GM19438 (cell line): ENCODE data around the gene C13orf42.

Source experiments
- ATAC-seq: cut with Tn5 transposase; IDR thresholded peaks from one replicate; pipeline ENCODE4 v1.9.1; 2021; ENCODE audit warnings: low read depth; ENCODE audit not compliant: unreplicated experiment

Gene C13orf42

GRCh38 chr13:51067210-51067701 lies 43.8 kb downstream of the C13orf42 start:
- ATAC-seq = no peak

- no peak for ATAC-seq
Measured at GRCh38 chr13:51066091-51066831, 44.8 kb downstream of the C13orf42 start.

DNA sequence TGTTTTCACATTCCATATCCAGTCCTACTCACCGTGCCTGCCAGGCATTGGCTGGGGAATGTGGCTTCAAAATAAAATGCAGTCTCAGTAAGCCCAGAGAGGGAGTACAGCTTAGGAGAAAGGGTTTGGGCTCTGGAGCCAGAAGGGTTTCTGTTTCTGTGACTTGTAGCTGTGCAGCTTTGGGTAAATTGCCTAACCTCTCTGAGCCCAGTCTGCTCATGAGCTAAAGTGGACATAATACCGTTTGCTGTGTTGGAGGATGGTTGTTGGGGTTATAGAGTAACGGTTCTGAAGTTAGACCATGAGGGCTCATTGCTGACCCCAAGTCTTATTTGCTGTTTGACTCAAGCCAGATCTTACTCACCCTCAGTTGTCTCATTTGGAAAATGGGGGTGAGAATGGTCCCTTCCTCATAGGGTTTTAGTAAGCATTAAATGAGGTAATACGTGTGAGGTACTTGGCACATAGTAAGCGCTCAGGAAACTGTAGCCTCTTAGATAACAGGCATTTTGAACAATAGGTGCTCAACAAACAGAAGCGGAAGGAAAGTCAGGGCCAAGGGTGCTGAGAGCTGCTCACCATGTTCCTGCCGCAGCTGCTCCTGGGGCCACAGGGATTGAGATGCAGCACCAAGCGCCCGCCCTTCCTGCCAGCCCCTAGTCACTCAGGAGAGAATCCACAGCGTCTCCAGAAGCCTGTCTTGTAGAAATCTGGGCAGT lies 45.5 kb downstream of the C13orf42 start:
- ATAC-seq = no peak

DNA sequence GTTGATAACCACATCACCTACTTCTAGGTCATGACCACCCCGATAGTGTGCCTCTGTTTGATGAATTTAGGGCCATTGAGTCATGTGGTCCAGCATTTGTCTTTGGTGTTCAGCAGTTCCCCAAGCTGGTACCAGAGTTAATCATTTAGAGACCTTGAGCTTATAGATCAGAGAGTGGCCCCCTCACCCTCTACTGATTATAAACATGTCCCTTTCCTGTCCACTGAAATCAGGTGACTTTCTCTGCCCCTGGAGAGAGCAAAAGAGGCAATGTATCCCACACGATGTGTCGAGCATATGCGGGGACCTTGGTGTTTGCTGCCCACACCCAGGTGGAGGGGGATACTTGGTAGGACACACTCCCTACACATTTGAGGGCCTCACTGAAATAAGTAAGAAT lies 46.3 kb downstream of the C13orf42 start:
- no peak for ATAC-seq

DNA sequence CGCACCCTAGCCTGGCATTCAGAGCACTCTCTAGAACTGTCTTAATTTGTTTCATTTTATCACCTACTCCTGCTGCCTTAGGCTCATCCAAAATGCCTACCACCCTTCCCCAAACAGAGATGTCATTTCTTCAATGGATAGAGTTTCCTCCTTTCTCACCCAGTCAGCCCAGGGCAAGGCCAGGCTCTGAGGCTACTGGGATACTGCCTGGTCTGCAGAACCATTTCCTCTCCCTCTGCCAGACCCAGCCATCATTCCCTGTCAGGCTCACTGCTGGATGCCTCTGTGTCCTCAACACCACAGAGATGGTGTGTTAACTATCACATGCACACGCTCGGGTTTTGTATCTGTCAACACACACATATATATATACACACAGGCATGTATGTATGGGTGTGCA lies 47.2 kb downstream of the C13orf42 start:
- ATAC-seq = no peak

GRCh38 chr13:51058461-51059167 lies 52.5 kb downstream of the C13orf42 start:
- no peak for ATAC-seq

- no peak for ATAC-seq
Measured at GRCh38 chr13:51057906-51058305, 53.2 kb downstream of the C13orf42 start.

DNA sequence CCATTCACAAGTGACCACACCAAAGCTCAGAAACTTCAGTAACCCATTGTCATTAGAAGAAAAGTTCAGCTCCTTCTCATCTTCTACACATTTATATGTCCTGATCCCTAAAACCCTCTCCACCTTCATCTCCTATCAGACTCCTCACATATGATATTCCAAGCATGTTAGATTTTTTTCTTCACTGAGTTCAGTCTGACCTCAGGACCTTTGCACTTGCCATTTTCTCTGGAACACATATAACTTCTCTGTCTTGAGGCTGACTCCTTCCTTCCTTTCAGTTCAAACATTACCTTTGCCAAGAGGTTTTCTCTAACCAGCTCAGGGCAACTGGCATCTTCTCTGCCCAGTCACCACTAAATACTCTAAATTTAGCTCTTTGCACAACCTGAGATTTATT lies 54.1 kb downstream of the C13orf42 start:
- no peak for ATAC-seq

DNA sequence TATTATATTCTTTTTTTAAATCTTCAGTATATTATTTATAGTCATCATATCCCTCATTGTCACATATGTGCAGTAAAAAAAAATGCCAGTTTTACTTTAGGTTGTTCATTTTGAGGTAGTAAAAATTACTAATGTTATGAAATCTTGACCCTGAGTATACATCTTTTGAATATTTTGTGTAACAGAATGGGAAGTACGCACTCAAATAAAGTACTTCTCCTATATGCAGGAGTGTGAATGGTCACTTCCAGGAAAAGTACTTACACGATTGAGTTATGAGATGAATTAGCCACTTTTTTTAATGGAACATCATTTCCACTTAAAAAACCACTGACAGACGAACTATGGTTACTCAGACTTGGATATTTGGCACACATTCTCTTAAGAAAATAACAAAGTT lies 58.5 kb downstream of the C13orf42 start:
- no peak for ATAC-seq

DNA sequence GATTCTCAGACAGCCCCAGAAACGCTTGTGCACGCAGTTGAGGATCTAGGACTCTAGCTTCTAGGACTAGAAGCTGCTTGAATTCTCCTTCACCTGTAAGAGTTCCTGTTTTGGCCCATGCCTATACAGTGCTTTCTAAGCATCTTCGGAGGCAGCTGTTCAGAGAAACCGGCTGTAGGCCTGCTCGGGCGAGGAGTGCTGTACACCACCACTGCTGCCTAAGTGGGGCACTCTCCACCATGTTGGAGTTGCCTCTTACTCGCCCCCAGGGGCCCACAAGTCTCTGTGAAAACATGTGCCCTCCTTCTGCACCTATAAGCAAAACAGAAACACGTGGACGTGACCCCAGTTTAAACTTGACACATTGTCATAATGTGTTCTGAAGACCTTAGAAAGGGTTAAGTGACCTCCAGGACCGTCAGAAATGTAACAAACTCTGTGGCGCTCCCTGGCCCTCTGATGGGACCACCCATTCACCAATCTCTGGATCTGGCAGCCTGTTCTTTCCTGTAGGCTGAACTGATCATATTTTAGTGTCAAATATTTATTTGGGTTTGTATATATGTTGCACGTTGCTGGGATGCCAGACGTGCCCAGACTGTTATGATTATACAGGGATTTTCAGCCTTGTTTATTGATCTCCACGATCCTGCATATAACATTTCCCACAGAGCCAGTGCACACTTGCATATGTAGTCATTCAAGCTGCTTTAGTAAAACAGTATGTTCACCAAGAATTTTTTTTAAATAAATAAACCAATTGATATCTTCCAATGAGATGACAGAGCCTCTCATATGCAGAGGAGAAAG lies 60.8 kb downstream of the C13orf42 start:
- no peak for ATAC-seq

GRCh38 chr13:51048616-51049015 lies 62.5 kb downstream of the C13orf42 start:
- no peak for ATAC-seq

GRCh38 chr13:51048166-51048461 lies 63.0 kb downstream of the C13orf42 start:
- no peak for ATAC-seq

- ATAC-seq = no peak
Measured at GRCh38 chr13:51047434-51048165, 63.5 kb downstream of the C13orf42 start.

DNA sequence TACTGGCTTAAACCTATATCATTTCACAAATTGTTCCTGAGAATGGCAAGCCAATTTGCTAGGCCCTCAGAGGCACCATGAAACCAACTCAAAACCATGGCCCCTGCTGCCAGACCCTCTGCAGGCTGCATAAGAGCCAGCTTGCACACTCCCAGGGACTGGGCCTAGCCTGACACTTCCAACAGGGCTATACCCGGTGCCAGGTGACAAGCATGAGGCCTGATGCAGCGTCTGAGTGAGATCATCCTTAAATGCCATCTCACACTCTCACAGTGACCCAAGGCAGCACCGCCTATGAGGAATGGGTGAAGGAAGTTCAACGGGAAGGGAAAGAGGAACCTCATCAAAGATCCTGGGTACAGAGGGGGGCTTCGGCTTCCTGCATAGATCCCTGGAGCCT lies 65.6 kb downstream of the C13orf42 start:
- ATAC-seq = no peak

DNA sequence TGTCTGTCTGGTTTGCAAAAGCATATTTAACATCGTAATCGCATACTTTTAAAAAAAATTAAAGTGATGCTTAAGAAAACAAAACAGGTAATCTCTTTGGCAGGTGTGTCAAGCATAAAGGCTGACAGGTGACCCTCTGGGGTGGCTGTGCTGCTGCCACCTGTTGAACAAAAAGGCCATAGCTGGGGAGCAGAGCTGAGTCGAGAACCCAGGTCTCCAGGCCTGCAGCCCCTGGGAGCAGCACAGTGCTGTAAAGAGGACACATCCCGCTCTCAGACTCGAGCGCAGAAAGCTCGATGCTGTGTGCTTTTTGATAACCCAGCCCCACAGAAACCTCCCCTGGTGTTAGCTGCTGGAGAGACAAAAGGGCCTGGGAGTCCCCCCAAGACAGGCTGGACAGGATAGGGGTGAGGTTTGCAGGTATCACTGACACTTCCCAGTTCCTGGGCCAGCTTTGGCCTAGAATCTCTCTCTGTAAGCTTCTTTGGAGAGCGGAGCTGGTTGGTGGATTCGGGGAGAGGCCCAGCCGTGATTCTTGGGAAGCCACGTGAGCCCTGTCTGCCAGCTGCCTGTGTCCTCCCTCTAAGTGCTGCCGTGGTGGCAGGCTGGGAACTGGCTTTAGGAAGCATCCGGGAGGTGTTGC lies 66.9 kb downstream of the C13orf42 start:
- ATAC-seq = no peak

GRCh38 chr13:51043310-51043709 lies 67.8 kb downstream of the C13orf42 start:
- no peak for ATAC-seq

GRCh38 chr13:51041710-51042109 lies 69.4 kb downstream of the C13orf42 start:
- ATAC-seq = no peak

- no peak for ATAC-seq
Measured at GRCh38 chr13:51041126-51041525, 69.9 kb downstream of the C13orf42 start.

DNA sequence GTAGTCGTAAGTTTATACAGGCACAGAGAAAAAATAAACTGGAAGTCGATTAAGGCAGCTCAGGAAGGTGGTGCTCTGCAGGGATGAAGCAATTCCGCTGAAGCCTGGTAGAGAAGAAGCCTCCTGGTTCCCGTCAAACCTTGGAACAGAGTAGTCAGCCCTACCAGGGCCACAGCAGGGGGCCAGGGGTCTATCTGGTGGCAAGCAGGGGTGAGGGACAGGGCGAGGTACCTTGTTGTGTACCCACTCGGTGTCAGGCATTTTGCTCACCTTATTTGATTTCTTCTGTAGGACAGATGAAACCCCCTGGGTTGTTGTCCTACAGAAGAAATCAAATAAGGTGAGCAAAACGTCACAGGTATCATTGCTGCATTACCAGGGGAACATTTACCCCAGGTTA lies 70.6 kb downstream of the C13orf42 start:
- ATAC-seq = no peak

DNA sequence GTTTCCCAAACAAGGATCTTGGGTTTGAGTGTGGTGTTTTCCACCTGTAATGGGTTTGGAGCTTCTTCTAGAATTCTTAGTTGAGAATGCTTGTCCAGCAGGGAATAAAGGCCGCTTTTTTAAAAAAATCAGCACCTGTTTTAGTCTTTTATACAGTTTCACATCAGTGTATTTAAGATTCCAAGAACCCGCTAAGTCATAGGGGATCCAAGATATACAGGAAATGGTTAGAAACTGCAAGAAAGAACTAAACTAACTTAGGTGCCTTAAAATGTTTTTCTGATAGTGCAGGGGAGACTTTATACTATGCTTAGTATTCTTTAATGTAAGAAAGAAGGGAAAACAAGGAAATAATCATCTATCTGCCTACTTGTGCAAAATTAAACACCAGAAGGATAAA lies 74.7 kb downstream of the C13orf42 start:
- no peak for ATAC-seq
